Fibroblast of mammary gland (primary cell): Measurements from ENCODE around the gene ITIH3.

ENCODE experiments used
- DNase-seq: peaks from one replicate; pipeline ENCODE4 v3.0.0-alpha.2; 2010; ENCODE audit warnings: low read depth
- H3K4me3 ChIP-seq: 2 replicates; pipeline ENCODE4 v1.5.1; 2011; ENCODE audit warnings: low read depth, mild to moderate bottlenecking, low read length, moderate library complexity; ENCODE audit not compliant: control insufficient read depth
- CTCF ChIP-seq: conservative IDR thresholded peaks from 2 replicates; pipeline ENCODE4 v1.5.1; 2011; ENCODE audit warnings: low read depth, low read length, inconsistent platforms; ENCODE audit not compliant: control insufficient read depth, insufficient read depth

ITIH3 gene

GRCh38 chr3:52857864-52858263, 63.3 kb downstream of the ITIH3 start:
- DNase-seq = no peak
- H3K4me3 ChIP-seq = no peak overlapping the region
- no peak for TF ChIP-seq CTCF
